DOHH2 (cell line): ENCODE measurements around the gene PPP2R5A.
"Not testable (repeated sequence)": the region's sequence is repeated elsewhere in the genome, so short reads cannot be mapped to it uniquely, and the experiment has no call there.

Source experiments
- CTCF ChIP-seq: fragments of 200-600 bp; sonication (generic); IDR thresholded peaks from one replicate; pipeline ENCODE4 v1.5.1; 2014; ENCODE audit warnings: antibody characterized with exemption, mild to moderate bottlenecking, low read depth, low read length; ENCODE audit not compliant: poor library complexity, severe bottlenecking
- EZH2phosphoT487 ChIP-seq: fragments of 200-600 bp; sonication (generic); IDR thresholded peaks from 2 replicates; pipeline ENCODE4 v1.6.1; 2017; ENCODE audit warnings: borderline replicate concordance, mild to moderate bottlenecking, antibody characterized with exemption, low read length, moderate library complexity, mixed read lengths

GRCh38 chr1:212287995-212288394, 2.8 kb downstream of the PPP2R5A start:
- not testable (repeated sequence) for TF ChIP-seq CTCF, EZH2phosphoT487
